ENCODE measurements around the gene ADAM17.

DNA sequence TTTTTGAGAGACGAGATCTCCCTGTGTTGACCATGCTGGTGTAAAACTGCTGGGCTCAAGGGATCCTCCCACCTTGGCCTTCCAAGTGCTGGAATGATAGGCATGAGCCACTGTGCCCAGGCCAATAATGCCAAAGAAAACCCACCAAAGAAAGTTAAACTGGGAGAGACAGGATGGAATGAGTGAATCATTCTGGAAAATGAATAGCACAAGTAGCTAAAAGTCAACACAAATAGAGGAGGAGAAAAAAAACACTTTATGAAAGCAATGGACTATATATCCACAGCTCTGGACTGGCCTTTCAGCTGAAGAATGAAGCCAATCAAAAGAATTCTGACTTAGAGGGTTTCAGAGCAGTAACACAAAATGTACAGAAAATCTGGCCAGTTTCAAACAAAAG, 57.4 kb downstream of the ADAM17 start:
- TF ChIP-seq, protein P1, sequence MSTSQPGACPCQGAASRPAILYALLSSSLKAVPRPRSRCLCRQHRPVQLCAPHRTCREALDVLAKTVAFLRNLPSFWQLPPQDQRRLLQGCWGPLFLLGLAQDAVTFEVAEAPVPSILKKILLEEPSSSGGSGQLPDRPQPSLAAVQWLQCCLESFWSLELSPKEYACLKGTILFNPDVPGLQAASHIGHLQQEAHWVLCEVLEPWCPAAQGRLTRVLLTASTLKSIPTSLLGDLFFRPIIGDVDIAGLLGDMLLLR (CRISPR knock-in tag; IDR thresholded peaks at IDR 0.05) = no peak
- TF ChIP-seq, protein P2, sequence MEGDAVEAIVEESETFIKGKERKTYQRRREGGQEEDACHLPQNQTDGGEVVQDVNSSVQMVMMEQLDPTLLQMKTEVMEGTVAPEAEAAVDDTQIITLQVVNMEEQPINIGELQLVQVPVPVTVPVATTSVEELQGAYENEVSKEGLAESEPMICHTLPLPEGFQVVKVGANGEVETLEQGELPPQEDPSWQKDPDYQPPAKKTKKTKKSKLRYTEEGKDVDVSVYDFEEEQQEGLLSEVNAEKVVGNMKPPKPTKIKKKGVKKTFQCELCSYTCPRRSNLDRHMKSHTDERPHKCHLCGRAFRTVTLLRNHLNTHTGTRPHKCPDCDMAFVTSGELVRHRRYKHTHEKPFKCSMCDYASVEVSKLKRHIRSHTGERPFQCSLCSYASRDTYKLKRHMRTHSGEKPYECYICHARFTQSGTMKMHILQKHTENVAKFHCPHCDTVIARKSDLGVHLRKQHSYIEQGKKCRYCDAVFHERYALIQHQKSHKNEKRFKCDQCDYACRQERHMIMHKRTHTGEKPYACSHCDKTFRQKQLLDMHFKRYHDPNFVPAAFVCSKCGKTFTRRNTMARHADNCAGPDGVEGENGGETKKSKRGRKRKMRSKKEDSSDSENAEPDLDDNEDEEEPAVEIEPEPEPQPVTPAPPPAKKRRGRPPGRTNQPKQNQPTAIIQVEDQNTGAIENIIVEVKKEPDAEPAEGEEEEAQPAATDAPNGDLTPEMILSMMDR (CRISPR knock-in tag; IDR thresholded peaks at IDR 0.05) = no peak
- no peak for TF ChIP-seq NBN (conservative IDR thresholded peaks at IDR 0.05)
